HCT116 (cell line): ENCODE results near the gene TSPEAR. TPM values are rescaled to one million over a fixed set of nuclear protein-coding genes. Genes with fewer than 3 reads are reported as not detected.
"Not testable (repeated sequence)": the region's sequence is repeated elsewhere in the genome, so short reads cannot be mapped to it uniquely, and the experiment has no call there.

Source experiments
- ATAC-seq: fragments of 200-7000 bp; cut with Tn5 transposase; 2 replicates; pipeline ENCODE4 v1.9.1; 2020; ENCODE audit warnings: mild to moderate bottlenecking, moderate library complexity
- BruUV-seq: library from RNA; stranded (reverse); fragments of 400-500 nt; replicated peaks from 2 replicates; lab custom pipeline; 2021; lab: Mats Ljungman, UMichigan
- CTCF ChIA-PET: fragments of 300-600 bp; sonication (Branson Sonifier 250); formaldehyde crosslinking; loops from one replicate; lab custom pipeline; 2021; ENCODE audit warnings: antibody characterized with exemption; lab: Charles Lee
- POLR2A ChIA-PET: fragments of 300-600, 350-600 bp; sonication (Branson Sonifier 250); formaldehyde crosslinking; loops from one replicate; lab custom pipeline; 2021; ENCODE audit warnings: antibody characterized with exemption; lab: Charles Lee
- RAD21 ChIA-PET, 2 experiments: fragments of 300-600 bp; sonication (Branson Sonifier 250); formaldehyde crosslinking; loops; one replicate each; lab custom pipeline; 2023; ENCODE audit warnings: low total read pairs in 2 of 2; ENCODE audit not compliant: uncharacterized antibody in 2 of 2, unreplicated experiment in 2 of 2, low non-redundant PET in 1 of 2; lab: Charles Lee
- DNase-seq: peaks from one replicate; pipeline ENCODE4 v3.0.0-alpha.2; 2010; ENCODE audit warnings: low read depth, low spot score
- H2AFZ ChIP-seq: fragments of 200-600 bp; shearing (Covaris generic), sonication (generic); 2 replicates; pipeline ENCODE4 v1.6.1; 2017; ENCODE audit warnings: low read depth, mixed run types, mixed read lengths, antibody characterized with exemption, low read length; ENCODE audit not compliant: poor library complexity, severe bottlenecking
- H3K27ac ChIP-seq: 2 replicates; pipeline ENCODE4 v1.5.1; 2012; ENCODE audit warnings: low read depth, low read length
- H3K27me3 ChIP-seq: fragments of 200-600 bp; sonication (generic); 2 replicates; pipeline ENCODE4 v1.6.1; 2016; ENCODE audit warnings: mixed run types, low read length, mixed read lengths; ENCODE audit not compliant: insufficient read depth
- H3K36me3 ChIP-seq, 2 experiments: fragments of 200-500 bp in 1 of 2; fragments of 200-600 bp in 1 of 2; sonication (Bioruptor generic) in 1 of 2; sonication (generic) in 1 of 2; 2 replicates each; pipeline versions ENCODE4 v1.5.1 to v1.6.1; 2014 to 2016; ENCODE audit warnings: low read length in 2 of 2, inconsistent platforms in 1 of 2, mixed read lengths in 1 of 2, mixed run types in 1 of 2; ENCODE audit not compliant: insufficient read depth in 2 of 2, control insufficient read depth in 1 of 2
- H3K4me1 ChIP-seq, 2 experiments: fragments of 200-600 bp in 1 of 2; sonication (generic) in 1 of 2; 2 replicates each; pipeline versions ENCODE4 v1.5.1 to v1.6.1; 2012 to 2017; ENCODE audit warnings: low read length in 2 of 2, inconsistent platforms in 1 of 2, mild to moderate bottlenecking in 1 of 2, mixed read lengths in 1 of 2, mixed run types in 1 of 2, moderate library complexity in 1 of 2; ENCODE audit not compliant: insufficient read depth in 2 of 2, control insufficient read depth in 1 of 2
- H3K4me2 ChIP-seq: fragments of 200-600 bp; sonication (generic); 2 replicates; pipeline ENCODE4 v1.6.1; 2017; ENCODE audit warnings: mixed run types, low read length, mixed read lengths
- H3K4me3 ChIP-seq, 2 experiments: fragments of 200-600 bp in 1 of 2; sonication (generic) in 1 of 2; replicated peaks in 1 of 2; 2 replicates each; pipeline ENCODE4 v1.5.1; 2011 to 2016; ENCODE audit warnings: low read length in 2 of 2, control low read depth in 1 of 2, low read depth in 1 of 2, mild to moderate bottlenecking in 1 of 2, mixed read lengths in 1 of 2, mixed run types in 1 of 2
- H3K79me2 ChIP-seq: fragments of 200-600 bp; sonication (generic); 2 replicates; pipeline ENCODE4 v1.6.1; 2017; ENCODE audit warnings: mild to moderate bottlenecking, mixed run types, low read length, moderate library complexity, mixed read lengths; ENCODE audit not compliant: insufficient read depth
- H3K9ac ChIP-seq: fragments of 200-600 bp; sonication (generic); 2 replicates; pipeline ENCODE4 v1.6.1; 2016; ENCODE audit warnings: low read length, mixed read lengths
- H3K9me2 ChIP-seq: fragments of 200-600 bp; sonication (generic), shearing (Covaris generic); 2 replicates; pipeline ENCODE4 v1.6.1; 2017; ENCODE audit warnings: mixed run types, mild to moderate bottlenecking, moderate library complexity; ENCODE audit not compliant: insufficient read depth
- H3K9me3 ChIP-seq, 2 experiments: fragments of 200-500 bp in 1 of 2; fragments of 200-600 bp in 1 of 2; sonication (Bioruptor generic) in 1 of 2; sonication (generic) in 1 of 2; 2 replicates each; pipeline ENCODE4 v1.6.1; 2014 to 2017; ENCODE audit warnings: low read length in 2 of 2, mixed read lengths in 2 of 2, inconsistent platforms in 1 of 2, low read depth in 1 of 2, mild to moderate bottlenecking in 1 of 2, mixed run types in 1 of 2, moderate library complexity in 1 of 2; ENCODE audit not compliant: control insufficient read depth in 1 of 2, insufficient read depth in 1 of 2
- H4K20me1 ChIP-seq: fragments of 200-600 bp; sonication (generic), shearing (Covaris generic); 2 replicates; pipeline ENCODE4 v1.6.1; 2017; ENCODE audit warnings: mixed run types, mild to moderate bottlenecking, moderate library complexity; ENCODE audit not compliant: insufficient read depth
- CEBPB ChIP-seq: IDR thresholded peaks from 2 replicates; pipeline ENCODE4 v1.6.1; 2012; ENCODE audit warnings: low read depth
- ELF1 ChIP-seq: IDR thresholded peaks from 2 replicates; pipeline ENCODE4 v1.6.1; 2012; ENCODE audit warnings: low read depth, borderline replicate concordance
- EZH2 ChIP-seq: fragments of 200-600 bp; sonication (generic); IDR thresholded peaks from 2 replicates; pipeline ENCODE4 v1.6.1; 2017; ENCODE audit warnings: antibody characterized with exemption, mixed run types
- EZH2phosphoT487 ChIP-seq: fragments of 200-600 bp; IDR thresholded peaks from 2 replicates; pipeline ENCODE4 v1.6.1; 2018; ENCODE audit warnings: antibody characterized with exemption, borderline replicate concordance
- FOSL1 ChIP-seq: IDR thresholded peaks from 2 replicates; pipeline ENCODE4 v1.6.1; 2012; ENCODE audit warnings: low read depth
- TCF7L2 ChIP-seq: IDR thresholded peaks from 2 replicates; pipeline ENCODE4 v1.7.0; 2011; ENCODE audit warnings: borderline replicate concordance, inconsistent platforms; ENCODE audit not compliant: insufficient read depth, insufficient read length; ENCODE audit errors: extremely low read depth
- ZFX ChIP-seq: fragments of 450-650 bp; IDR thresholded peaks from 2 replicates; pipeline ENCODE4 v1.6.1; 2017
- intact Hi-C: fragments of 100-400 bp; cut with micrococcal nuclease; formaldehyde crosslinking; loops from 2 replicates; pipeline ENCODE4 v1.10.0; 2022
- total RNA-seq: library from RNA; stranded (reverse); gene quantifications from one replicate; pipeline ENCODE4 v1.2.1, GENCODE V29; 2021; ENCODE audit not compliant: unreplicated experiment
- TF ChIP-seq, protein P1 (sequence below): IDR thresholded peaks from 2 replicates; pipeline ENCODE4 v1.6.1; 2012; ENCODE audit warnings: low read depth
- TF ChIP-seq, protein P2 (sequence below): IDR thresholded peaks from 2 replicates; pipeline ENCODE4 v1.6.1; 2012
- TF ChIP-seq, protein P3 (sequence below), 3 experiments: fragments of 200-600 bp in 1 of 3; sonication (generic) in 1 of 3; IDR thresholded peaks in 2 of 3; conservative IDR thresholded peaks in 1 of 3; 2 replicates each; pipeline ENCODE4 v1.5.1; 2012 to 2017; ENCODE audit warnings: low read depth in 2 of 3, low read length in 2 of 3, antibody characterized with exemption in 1 of 3, borderline replicate concordance in 1 of 3, control low read depth in 1 of 3, mild to moderate bottlenecking in 1 of 3, mixed read lengths in 1 of 3, mixed run types in 1 of 3, moderate library complexity in 1 of 3; ENCODE audit not compliant: insufficient read depth in 1 of 3

TSPEAR gene
- total RNA-seq, 1 experiment from 2014 or later: not detected

DNA sequence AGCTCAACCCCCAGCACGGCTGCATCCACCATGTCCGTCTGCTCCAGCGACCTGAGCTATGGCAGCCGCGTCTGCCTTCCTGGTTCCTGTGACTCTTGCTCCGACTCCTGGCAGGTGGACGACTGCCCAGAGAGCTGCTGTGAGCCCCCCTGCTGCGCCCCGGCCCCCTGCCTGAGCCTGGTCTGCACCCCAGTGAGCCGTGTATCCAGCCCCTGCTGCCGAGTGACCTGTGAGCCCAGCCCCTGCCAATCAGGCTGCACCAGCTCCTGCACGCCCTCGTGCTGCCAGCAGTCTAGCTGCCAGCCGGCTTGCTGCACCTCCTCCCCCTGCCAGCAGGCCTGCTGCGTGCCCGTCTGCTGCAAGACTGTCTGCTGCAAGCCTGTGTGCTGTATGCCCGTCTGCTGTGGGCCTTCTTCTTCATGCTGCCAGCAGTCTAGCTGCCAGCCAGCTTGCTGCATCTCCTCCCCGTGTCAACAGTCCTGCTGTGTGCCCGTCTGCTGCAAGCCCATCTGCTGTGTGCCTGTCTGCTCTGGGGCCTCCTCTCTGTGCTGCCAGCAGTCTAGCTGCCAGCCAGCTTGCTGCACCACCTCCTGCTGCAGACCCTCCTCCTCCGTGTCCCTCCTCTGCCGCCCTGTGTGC lies 14.1 kb downstream of the TSPEAR start, which contains the start of gene KRTAP10-12:
KRTAP10-12 (plus strand) TSS at position 1 of the 639 bp plus-strand sequence; CDS start at position 31, 30 bp downstream.
- RAD21 ChIA-PET, ATAC-seq, DNase-seq, H4K20me1 ChIP-seq, H3K36me3 ChIP-seq, H3K27ac ChIP-seq, H3K9ac ChIP-seq, BruUV-seq, H3K9me2 ChIP-seq, H2AFZ ChIP-seq, CTCF ChIA-PET, H3K4me3 ChIP-seq, H3K4me2 ChIP-seq, intact Hi-C loops, H3K79me2 ChIP-seq, H3K4me1 ChIP-seq: not testable (repeated sequence)
- Histone ChIP-seq H3K27me3 (peaks cover 10% of the 10 kb centered on the region; the same call in 1 of the 2 replicates), H3K9me3 (peaks cover 4 to 14% of the 10 kb centered on the region in 2 experiments; a peak in 2 of 4 replicates)
- POLR2A ChIA-PET: interaction anchor here (0.6 kb wide), 1 partner anchor 1798 kb away, joined by 5 read pairs; no protein-coding TSS in a partner anchor

DNA sequence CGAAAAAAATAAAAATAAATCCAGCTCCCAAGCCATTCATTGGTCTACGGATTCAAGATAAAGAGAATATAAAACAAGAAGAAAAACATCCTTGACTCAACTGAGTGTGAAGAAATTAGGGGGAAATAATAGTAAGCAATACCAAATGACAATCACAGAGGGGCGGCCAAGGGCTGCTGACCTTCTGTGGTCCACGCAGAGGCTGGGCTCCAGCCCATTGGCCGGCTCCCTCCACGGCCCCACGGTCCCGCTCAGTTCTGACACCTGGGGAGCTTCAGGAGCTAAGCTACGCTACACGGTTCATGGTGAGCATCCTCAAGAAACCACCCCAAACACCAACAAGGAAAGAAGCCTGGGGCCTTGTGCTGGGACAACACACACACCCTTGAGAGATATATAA lies 14.8 kb downstream of the TSPEAR start:
- Histone ChIP-seq H3K9ac (no peak overlapping the region), H3K79me2 (no peaks in the 10 kb centered on the region), H3K9me3 (peaks cover 4 to 14% of the 10 kb centered on the region in 2 experiments; a peak in 2 of 4 replicates), H3K4me2 (no peak overlapping the region), H2AFZ (no peak overlapping the region), H3K4me3 (no peak overlapping the region), H3K27me3 (peaks cover 10% of the 10 kb centered on the region; the same call in 1 of the 2 replicates), H3K9me2 (no peaks in the 10 kb centered on the region), H3K4me1 (no peaks in the 10 kb centered on the region), H4K20me1 (no peaks in the 10 kb centered on the region), H3K36me3 (no peaks in the 10 kb centered on the region), H3K27ac (no peak overlapping the region)
- ATAC-seq: no peak
- no TSS peak for BruUV-seq
- CTCF ChIA-PET: no interaction called here
- RAD21 ChIA-PET: no interaction called here
- DNase-seq: no peak
- POLR2A ChIA-PET: no interaction called here
- intact Hi-C loops: no loop called here
- TF ChIP-seq, protein P1, sequence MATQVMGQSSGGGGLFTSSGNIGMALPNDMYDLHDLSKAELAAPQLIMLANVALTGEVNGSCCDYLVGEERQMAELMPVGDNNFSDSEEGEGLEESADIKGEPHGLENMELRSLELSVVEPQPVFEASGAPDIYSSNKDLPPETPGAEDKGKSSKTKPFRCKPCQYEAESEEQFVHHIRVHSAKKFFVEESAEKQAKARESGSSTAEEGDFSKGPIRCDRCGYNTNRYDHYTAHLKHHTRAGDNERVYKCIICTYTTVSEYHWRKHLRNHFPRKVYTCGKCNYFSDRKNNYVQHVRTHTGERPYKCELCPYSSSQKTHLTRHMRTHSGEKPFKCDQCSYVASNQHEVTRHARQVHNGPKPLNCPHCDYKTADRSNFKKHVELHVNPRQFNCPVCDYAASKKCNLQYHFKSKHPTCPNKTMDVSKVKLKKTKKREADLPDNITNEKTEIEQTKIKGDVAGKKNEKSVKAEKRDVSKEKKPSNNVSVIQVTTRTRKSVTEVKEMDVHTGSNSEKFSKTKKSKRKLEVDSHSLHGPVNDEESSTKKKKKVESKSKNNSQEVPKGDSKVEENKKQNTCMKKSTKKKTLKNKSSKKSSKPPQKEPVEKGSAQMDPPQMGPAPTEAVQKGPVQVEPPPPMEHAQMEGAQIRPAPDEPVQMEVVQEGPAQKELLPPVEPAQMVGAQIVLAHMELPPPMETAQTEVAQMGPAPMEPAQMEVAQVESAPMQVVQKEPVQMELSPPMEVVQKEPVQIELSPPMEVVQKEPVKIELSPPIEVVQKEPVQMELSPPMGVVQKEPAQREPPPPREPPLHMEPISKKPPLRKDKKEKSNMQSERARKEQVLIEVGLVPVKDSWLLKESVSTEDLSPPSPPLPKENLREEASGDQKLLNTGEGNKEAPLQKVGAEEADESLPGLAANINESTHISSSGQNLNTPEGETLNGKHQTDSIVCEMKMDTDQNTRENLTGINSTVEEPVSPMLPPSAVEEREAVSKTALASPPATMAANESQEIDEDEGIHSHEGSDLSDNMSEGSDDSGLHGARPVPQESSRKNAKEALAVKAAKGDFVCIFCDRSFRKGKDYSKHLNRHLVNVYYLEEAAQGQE: no peak
- TF ChIP-seq FOSL1 (no peak), ELF1 (no peak), EZH2 (no peak), EZH2phosphoT487 (no peak), TCF7L2 (no peak), CEBPB (no peak), ZFX (no peak)
- TF ChIP-seq, protein P2, sequence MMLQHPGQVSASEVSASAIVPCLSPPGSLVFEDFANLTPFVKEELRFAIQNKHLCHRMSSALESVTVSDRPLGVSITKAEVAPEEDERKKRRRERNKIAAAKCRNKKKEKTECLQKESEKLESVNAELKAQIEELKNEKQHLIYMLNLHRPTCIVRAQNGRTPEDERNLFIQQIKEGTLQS: no peak
- TF ChIP-seq, protein P3, sequence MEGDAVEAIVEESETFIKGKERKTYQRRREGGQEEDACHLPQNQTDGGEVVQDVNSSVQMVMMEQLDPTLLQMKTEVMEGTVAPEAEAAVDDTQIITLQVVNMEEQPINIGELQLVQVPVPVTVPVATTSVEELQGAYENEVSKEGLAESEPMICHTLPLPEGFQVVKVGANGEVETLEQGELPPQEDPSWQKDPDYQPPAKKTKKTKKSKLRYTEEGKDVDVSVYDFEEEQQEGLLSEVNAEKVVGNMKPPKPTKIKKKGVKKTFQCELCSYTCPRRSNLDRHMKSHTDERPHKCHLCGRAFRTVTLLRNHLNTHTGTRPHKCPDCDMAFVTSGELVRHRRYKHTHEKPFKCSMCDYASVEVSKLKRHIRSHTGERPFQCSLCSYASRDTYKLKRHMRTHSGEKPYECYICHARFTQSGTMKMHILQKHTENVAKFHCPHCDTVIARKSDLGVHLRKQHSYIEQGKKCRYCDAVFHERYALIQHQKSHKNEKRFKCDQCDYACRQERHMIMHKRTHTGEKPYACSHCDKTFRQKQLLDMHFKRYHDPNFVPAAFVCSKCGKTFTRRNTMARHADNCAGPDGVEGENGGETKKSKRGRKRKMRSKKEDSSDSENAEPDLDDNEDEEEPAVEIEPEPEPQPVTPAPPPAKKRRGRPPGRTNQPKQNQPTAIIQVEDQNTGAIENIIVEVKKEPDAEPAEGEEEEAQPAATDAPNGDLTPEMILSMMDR (IDR thresholded peaks at IDR 0.05 in 2 of 3, conservative IDR thresholded peaks at IDR 0.05 in 1 of 3; ENCODE audit: borderline replicate concordance in 1 of 3, insufficient read depth in 1 of 3, low read depth in 2 of 3, low read length in 2 of 3): no peak
